ENCODE measurements around the gene ADORA1. TPM values are rescaled to one million over a fixed set of nuclear protein-coding genes. Genes with fewer than 3 reads are reported as not detected.

Gene ADORA1
- total and polyA plus RNA-seq, 2 of the 13 experiments (the other 11 are each of a cell fraction or from before 2014, with no cell fraction given), result 0.11 TPM; not detected in 1

GRCh38 chr1:203113308-203113707 is 14.2 kb upstream of the ADORA1 start:
- intact Hi-C loops (cut with micrococcal nuclease; ENCODE audit: unreplicated experiment) (no loop called here), in situ Hi-C loops (cut with HindIII; ENCODE audit: extremely low pct_ligation_motif_present, low pct_unique_long_range_greater_than_20kb) (no loop called here)
- Histone ChIP-seq H3K27me3 (ENCODE audit: control insufficient read depth in 1 of 2, insufficient read depth in 2 of 2, low read length in 2 of 2) (peaks cover 0 to 16% of the 10 kb centered on the region in 2 experiments; a peak in 3 of 5 replicates), H3K36me3 (replicated peaks in 1 of 2; ENCODE audit: control insufficient read depth in 1 of 2, insufficient read depth in 2 of 2, low read length in 2 of 2) (no peaks in the 10 kb centered on the region), H2AFZ (ENCODE audit: low read length) (no peak overlapping the region), H3K27ac (ENCODE audit: extremely low read length, insufficient read depth, low read length) (no peak overlapping the region), H3K4me2 (ENCODE audit: low read depth, low read length) (no peak overlapping the region), H3K9me3 (ENCODE audit: low read length) (no peaks in the 10 kb centered on the region), H3K79me2 (ENCODE audit: insufficient read depth, low read length) (no peaks in the 10 kb centered on the region), H3K9ac (ENCODE audit: insufficient read depth, low read depth, low read length) (no peak overlapping the region), H4K20me1 (ENCODE audit: insufficient read depth, low read length) (no peaks in the 10 kb centered on the region), H3K4me3 (replicated peaks in 1 of 3; ENCODE audit: insufficient read depth in 1 of 3, low read depth in 2 of 3, low read length in 3 of 3) (no peak overlapping the region), H3K4me1 (ENCODE audit: insufficient read depth, low read length) (no peaks in the 10 kb centered on the region)
- ATAC-seq, result no peak
- CTCF ChIA-PET (ENCODE audit: low intra/inter-chr PET ratio, low total read pairs), result no interaction called here
- DNase-seq (ENCODE audit: low spot score), result no peak
- BruUV-seq (replicated peaks), result no TSS peak
- no peak for FAIRE-seq
- 0% methylated on average over 4 of the region's 4 CpGs for WGBS (ENCODE audit: low lambda C conversion rate)
- POLR2A ChIA-PET, result no interaction called here
- no peak for TF ChIP-seq ZFP36L1 (CRISPR knock-in tag; IDR thresholded peaks at IDR 0.05)
- TF ChIP-seq ZFP36 (IDR thresholded peaks at IDR 0.05; ENCODE audit: borderline replicate concordance, low read depth, low read length, partially characterized antibody), result no peak
- TF ChIP-seq RCOR2 (CRISPR knock-in tag; IDR thresholded peaks at IDR 0.05), result no peak
- no peak for TF ChIP-seq SIN3A (IDR thresholded peaks at IDR 0.05; ENCODE audit: borderline replicate concordance, low read depth, low read length)
- TF ChIP-seq SNAI1 (CRISPR knock-in tag; IDR thresholded peaks at IDR 0.05; ENCODE audit: borderline replicate concordance), result no peak
- no peak for TF ChIP-seq HCFC1 (IDR thresholded peaks at IDR 0.05; ENCODE audit: low read depth, low read length)
- no peak for TF ChIP-seq TRIM24 (CRISPR knock-in tag; IDR thresholded peaks at IDR 0.05)
- TF ChIP-seq NR1H2 (CRISPR knock-in tag; IDR thresholded peaks at IDR 0.05; ENCODE audit: borderline replicate concordance, low read depth), result no peak
- TF ChIP-seq MBNL3 (CRISPR knock-in tag; conservative IDR thresholded peaks at IDR 0.05), result no peak
- no peak for TF ChIP-seq DNMT1 (CRISPR knock-in tag; IDR thresholded peaks at IDR 0.05)
- no peak for TF ChIP-seq ZNF605 (CRISPR knock-in tag; IDR thresholded peaks at IDR 0.05)
- TF ChIP-seq KLF12 (CRISPR knock-in tag; IDR thresholded peaks at IDR 0.05; ENCODE audit: borderline replicate concordance), result no peak
- no peak for TF ChIP-seq DMTF1 (CRISPR knock-in tag; IDR thresholded peaks at IDR 0.05)
- TF ChIP-seq TEF (CRISPR knock-in tag; IDR thresholded peaks at IDR 0.05), result no peak
- TF ChIP-seq ZSCAN20 (CRISPR knock-in tag; IDR thresholded peaks at IDR 0.05; ENCODE audit: borderline replicate concordance), result no peak
- TF ChIP-seq HMG20A (CRISPR knock-in tag; IDR thresholded peaks at IDR 0.05; ENCODE audit: borderline replicate concordance), result no peak

Measured in HepG2 (cell line).